ENCODE data around the gene PDK1. TPM values are rescaled to one million over a fixed set of nuclear protein-coding genes. Genes with fewer than 3 reads are reported as not detected.

The PDK1 gene
- total RNA-seq, 1 donor from 2014 or later, result 22.0 TPM

- H3K9me3 Mint-ChIP-seq (ENCODE audit: unreplicated experiment), result peaks cover 3% of the 10 kb centered on the region
- no peak for TF ChIP-seq CTCF (IDR thresholded peaks at IDR 0.05; ENCODE audit: partially characterized antibody, unreplicated experiment)
- no peak overlapping the region for H3K4me3 Mint-ChIP-seq (ENCODE audit: unreplicated experiment)
- H3K27ac Mint-ChIP-seq (ENCODE audit: unreplicated experiment), result no peak overlapping the region
- H3K36me3 Mint-ChIP-seq (ENCODE audit: unreplicated experiment), result peaks cover 2% of the 10 kb centered on the region
- peaks cover 6% of the 10 kb centered on the region for H3K4me1 Mint-ChIP-seq (ENCODE audit: low read depth, unreplicated experiment)
- DNase-seq, result no peak
- H3K27me3 Mint-ChIP-seq (ENCODE audit: unreplicated experiment), result no peaks in the 10 kb centered on the region
Observed at GRCh38 chr2:172630181-172630580, 74.3 kb downstream of the PDK1 start.

DNA sequence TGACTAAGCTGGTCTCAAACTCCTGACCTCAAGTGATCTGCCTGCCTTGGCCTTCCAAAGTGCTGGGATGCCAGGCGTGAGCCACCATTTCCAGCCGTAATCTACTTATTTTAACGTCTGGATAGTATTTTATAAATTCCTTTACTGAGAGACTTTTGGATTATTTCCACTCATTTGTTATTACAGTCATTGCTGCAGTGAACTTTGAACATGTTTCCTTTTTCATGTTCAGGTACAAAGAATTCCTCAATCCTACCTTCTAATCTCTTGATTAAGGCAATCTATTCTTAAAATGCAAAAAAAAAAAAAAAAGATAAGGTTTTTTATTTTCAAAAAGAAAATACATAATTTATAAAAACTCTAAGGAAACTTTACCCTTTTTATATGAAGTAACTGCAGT lies 78.6 kb downstream of the PDK1 start:
- Mint-ChIP-seq H3K27ac (ENCODE audit: unreplicated experiment) (no peak overlapping the region), H3K4me1 (ENCODE audit: low read depth, unreplicated experiment) (peaks cover 6% of the 10 kb centered on the region), H3K4me3 (ENCODE audit: unreplicated experiment) (no peak overlapping the region), H3K36me3 (ENCODE audit: unreplicated experiment) (no peaks in the 10 kb centered on the region), H3K27me3 (ENCODE audit: unreplicated experiment) (no peaks in the 10 kb centered on the region), H3K9me3 (ENCODE audit: unreplicated experiment) (peaks cover 4% of the 10 kb centered on the region)
- DNase-seq, result no peak
- TF ChIP-seq CTCF (IDR thresholded peaks at IDR 0.05; ENCODE audit: partially characterized antibody, unreplicated experiment), result no peak

DNA sequence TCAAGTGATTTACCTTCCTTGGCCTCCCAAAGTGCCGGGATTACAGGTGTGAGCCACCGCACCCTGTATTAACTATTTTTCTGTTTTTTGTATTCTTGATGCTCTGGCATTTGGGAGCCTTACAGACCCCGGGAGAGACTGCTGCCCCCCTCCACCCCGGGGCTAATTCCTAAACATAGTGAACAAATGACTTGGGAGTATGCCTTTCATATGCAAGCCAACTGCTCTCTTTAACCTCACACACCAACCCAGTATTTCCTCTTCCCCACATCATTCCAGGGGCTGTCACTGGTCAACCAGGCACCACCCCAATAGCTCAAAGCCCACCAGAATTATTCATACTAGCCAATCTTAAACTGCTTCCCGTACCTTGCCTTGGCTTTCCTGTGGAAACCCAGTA lies 79.7 kb downstream of the PDK1 start:
- Mint-ChIP-seq H3K27ac (ENCODE audit: unreplicated experiment) (no peak overlapping the region), H3K9me3 (ENCODE audit: unreplicated experiment) (peaks cover 1% of the 10 kb centered on the region), H3K27me3 (ENCODE audit: unreplicated experiment) (no peaks in the 10 kb centered on the region), H3K4me1 (ENCODE audit: low read depth, unreplicated experiment) (peaks cover 3% of the 10 kb centered on the region), H3K4me3 (ENCODE audit: unreplicated experiment) (no peak overlapping the region), H3K36me3 (ENCODE audit: unreplicated experiment) (no peaks in the 10 kb centered on the region)
- no peak for DNase-seq
- TF ChIP-seq CTCF (IDR thresholded peaks at IDR 0.05; ENCODE audit: partially characterized antibody, unreplicated experiment), result no peak

DNA sequence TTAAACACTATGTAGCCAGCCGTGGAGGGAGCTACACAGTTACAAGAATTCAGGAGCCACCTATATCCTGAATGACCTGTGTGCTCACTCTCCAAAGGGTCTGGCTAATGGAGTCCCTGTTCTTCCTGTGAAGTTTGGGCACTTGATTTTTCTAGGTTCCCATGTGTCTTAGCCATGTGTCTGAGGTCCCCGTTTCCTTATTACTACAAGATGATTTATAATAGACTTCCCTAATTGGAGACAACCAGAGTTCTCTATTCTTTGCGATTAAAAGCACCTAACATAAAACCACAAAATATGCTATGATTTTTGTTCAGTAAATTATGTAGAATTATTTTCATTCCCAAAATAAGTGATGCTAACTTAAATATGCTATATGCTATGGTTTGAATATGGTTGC lies 83.4 kb downstream of the PDK1 start:
- no peak overlapping the region for H3K27ac Mint-ChIP-seq (ENCODE audit: unreplicated experiment)
- TF ChIP-seq CTCF (IDR thresholded peaks at IDR 0.05; ENCODE audit: partially characterized antibody, unreplicated experiment), result no peak

DNA sequence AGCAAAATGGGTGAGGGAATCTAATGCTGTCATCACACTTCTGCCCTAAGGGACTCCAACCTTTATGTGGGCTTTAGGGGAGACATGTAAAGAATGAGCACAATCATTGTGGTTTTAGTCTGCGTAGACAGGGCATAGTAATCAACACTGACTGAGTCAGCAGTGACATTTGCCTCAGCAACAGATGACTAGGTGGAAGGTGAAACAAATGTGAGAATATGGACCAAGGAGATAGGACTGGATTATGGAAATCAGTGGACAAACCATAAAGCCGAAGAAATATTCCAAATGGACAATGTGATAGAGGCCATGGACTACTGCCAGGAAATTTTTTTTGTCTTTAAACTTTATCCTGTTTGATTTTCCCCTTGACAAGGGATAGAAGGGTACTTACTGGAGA lies 83.9 kb downstream of the PDK1 start:
- H3K4me1 Mint-ChIP-seq (ENCODE audit: low read depth, unreplicated experiment), result no peaks in the 10 kb centered on the region
- H3K27ac Mint-ChIP-seq (ENCODE audit: unreplicated experiment), result no peak overlapping the region
- no peak for DNase-seq
- H3K9me3 Mint-ChIP-seq (ENCODE audit: unreplicated experiment), result peaks cover 1% of the 10 kb centered on the region
- TF ChIP-seq CTCF (IDR thresholded peaks at IDR 0.05; ENCODE audit: partially characterized antibody, unreplicated experiment), result no peak
- H3K27me3 Mint-ChIP-seq (ENCODE audit: unreplicated experiment), result no peaks in the 10 kb centered on the region
- H3K4me3 Mint-ChIP-seq (ENCODE audit: unreplicated experiment), result no peak overlapping the region
- no peaks in the 10 kb centered on the region for H3K36me3 Mint-ChIP-seq (ENCODE audit: unreplicated experiment)

More for the DNA sequence above, 83.4 kb downstream of the PDK1 start:
- H3K27me3 Mint-ChIP-seq (ENCODE audit: unreplicated experiment), result no peaks in the 10 kb centered on the region
- H3K9me3 Mint-ChIP-seq (ENCODE audit: unreplicated experiment), result peaks cover 1% of the 10 kb centered on the region
- no peaks in the 10 kb centered on the region for H3K36me3 Mint-ChIP-seq (ENCODE audit: unreplicated experiment)
- no peaks in the 10 kb centered on the region for H3K4me1 Mint-ChIP-seq (ENCODE audit: low read depth, unreplicated experiment)
- DNase-seq, result no peak
- H3K4me3 Mint-ChIP-seq (ENCODE audit: unreplicated experiment), result no peak overlapping the region
